ENCODE data around the gene MAML3. TPM values are rescaled to one million over a fixed set of nuclear protein-coding genes. Genes with fewer than 3 reads are reported as not detected.

MAML3 gene
- total and polyA plus RNA-seq, 8 donors: 5.8 to 18.7 (median 16.7) TPM

- DNase-seq: no peak
- no peak overlapping the region for H3K27ac ChIP-seq
- no peak for TF ChIP-seq CTCF (IDR thresholded peaks at IDR 0.05)
- no peaks in the 10 kb centered on the region for H3K27me3 ChIP-seq
- no peaks in the 10 kb centered on the region for H3K36me3 ChIP-seq
- intact Hi-C loops (cut with DNase I): no loop called here
- H3K4me1 ChIP-seq: no peaks in the 10 kb centered on the region
- no peaks in the 10 kb centered on the region for H3K9me3 ChIP-seq
- no peak overlapping the region for H3K4me3 ChIP-seq
- no peak for ATAC-seq
Measured at GRCh38 chr4:139774759-139775487, 379.1 kb downstream of the MAML3 start.

- Histone ChIP-seq H3K4me3 (no peak overlapping the region), H3K4me1 (no peaks in the 10 kb centered on the region), H3K27me3 (no peaks in the 10 kb centered on the region), H3K36me3 (no peaks in the 10 kb centered on the region), H3K27ac (no peak overlapping the region), H3K9me3 (no peaks in the 10 kb centered on the region)
- intact Hi-C loops (cut with DNase I): no loop called here
- ATAC-seq: no peak
- TF ChIP-seq CTCF (IDR thresholded peaks at IDR 0.05): no peak
- no peak for DNase-seq
Measured at GRCh38 chr4:139773560-139774318, 380.2 kb downstream of the MAML3 start.

- Histone ChIP-seq H3K27me3 (no peaks in the 10 kb centered on the region), H3K4me1 (peaks cover 0 to 22% of the 10 kb centered on the region in 2 donors), H3K9me3 (no peaks in the 10 kb centered on the region), H3K27ac (no peak overlapping the region), H3K4me3 (no peak overlapping the region), H3K36me3 (no peaks in the 10 kb centered on the region)
- DNase-seq (no peak), ATAC-seq (no peak)
- no peak for TF ChIP-seq CTCF (IDR thresholded peaks at IDR 0.05)
- intact Hi-C loops (cut with DNase I): no loop called here
Measured at GRCh38 chr4:139770361-139770760, 383.6 kb downstream of the MAML3 start.

GRCh38 chr4:139769364-139769763 is 384.6 kb downstream of the MAML3 start:
- H3K9me3 ChIP-seq: no peaks in the 10 kb centered on the region
- no peak for ATAC-seq
- intact Hi-C loops (cut with DNase I): no loop called here
- no peaks in the 10 kb centered on the region for H3K27me3 ChIP-seq
- TF ChIP-seq CTCF (IDR thresholded peaks at IDR 0.05): no peak
- peaks cover 0 to 32% of the 10 kb centered on the region in 2 donors for H3K4me1 ChIP-seq
- no peak for DNase-seq
- H3K4me3 ChIP-seq: no peak overlapping the region
- no peak overlapping the region for H3K27ac ChIP-seq
- H3K36me3 ChIP-seq: no peaks in the 10 kb centered on the region

GRCh38 chr4:139768896-139769295 is 385.1 kb downstream of the MAML3 start:
- peaks cover 3 to 37% of the 10 kb centered on the region in 2 donors for H3K4me1 ChIP-seq
- no peak for DNase-seq
- no peaks in the 10 kb centered on the region for H3K9me3 ChIP-seq
- H3K27ac ChIP-seq: no peak overlapping the region
- ATAC-seq: no peak
- no peaks in the 10 kb centered on the region for H3K27me3 ChIP-seq
- no peaks in the 10 kb centered on the region for H3K36me3 ChIP-seq
- TF ChIP-seq CTCF (IDR thresholded peaks at IDR 0.05): no peak
- intact Hi-C loops (cut with DNase I): no loop called here
- H3K4me3 ChIP-seq: no peak overlapping the region
